ENCODE results near the gene MALRD1.

DNA sequence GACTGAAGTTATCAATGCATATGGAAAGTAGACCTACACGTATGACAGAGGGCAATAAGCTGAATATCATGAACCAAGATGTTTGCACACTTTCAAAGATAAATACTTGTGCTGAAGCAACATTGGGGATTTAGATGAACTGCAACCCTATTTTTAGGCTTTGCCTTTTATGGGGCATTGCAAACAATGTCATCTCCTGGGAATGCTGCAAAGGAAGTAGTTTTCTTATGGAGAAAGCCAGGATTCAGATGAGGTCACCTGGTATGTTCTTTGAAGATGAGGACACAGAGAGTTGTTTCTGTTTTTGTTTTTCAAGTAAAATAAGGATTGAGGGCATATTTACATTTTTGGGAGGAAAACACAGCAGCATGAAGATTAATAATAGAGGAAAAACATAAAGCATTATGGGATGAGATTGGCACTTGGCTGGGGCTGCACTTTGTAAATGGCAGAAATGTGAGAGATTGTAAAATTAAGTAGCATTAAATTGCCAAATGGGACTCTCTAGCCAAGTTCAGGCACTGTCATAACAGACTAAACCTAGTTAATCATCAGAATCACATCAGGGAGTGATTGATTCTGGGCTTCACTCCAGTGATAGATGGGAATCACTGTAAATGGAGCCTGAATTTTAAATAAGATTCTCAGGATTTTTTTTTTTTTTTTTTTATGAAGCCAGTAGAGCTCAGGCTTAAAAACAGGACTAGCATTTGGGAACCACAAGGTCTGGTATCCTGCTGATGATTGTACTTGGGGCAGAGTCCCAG lies 63.1 kb downstream of the MALRD1 start:
- TF ChIP-seq POLR2A (IDR thresholded peaks at IDR 0.05; ENCODE audit: low read depth), result no peak
- TF ChIP-seq, protein P1, sequence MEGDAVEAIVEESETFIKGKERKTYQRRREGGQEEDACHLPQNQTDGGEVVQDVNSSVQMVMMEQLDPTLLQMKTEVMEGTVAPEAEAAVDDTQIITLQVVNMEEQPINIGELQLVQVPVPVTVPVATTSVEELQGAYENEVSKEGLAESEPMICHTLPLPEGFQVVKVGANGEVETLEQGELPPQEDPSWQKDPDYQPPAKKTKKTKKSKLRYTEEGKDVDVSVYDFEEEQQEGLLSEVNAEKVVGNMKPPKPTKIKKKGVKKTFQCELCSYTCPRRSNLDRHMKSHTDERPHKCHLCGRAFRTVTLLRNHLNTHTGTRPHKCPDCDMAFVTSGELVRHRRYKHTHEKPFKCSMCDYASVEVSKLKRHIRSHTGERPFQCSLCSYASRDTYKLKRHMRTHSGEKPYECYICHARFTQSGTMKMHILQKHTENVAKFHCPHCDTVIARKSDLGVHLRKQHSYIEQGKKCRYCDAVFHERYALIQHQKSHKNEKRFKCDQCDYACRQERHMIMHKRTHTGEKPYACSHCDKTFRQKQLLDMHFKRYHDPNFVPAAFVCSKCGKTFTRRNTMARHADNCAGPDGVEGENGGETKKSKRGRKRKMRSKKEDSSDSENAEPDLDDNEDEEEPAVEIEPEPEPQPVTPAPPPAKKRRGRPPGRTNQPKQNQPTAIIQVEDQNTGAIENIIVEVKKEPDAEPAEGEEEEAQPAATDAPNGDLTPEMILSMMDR (IDR thresholded peaks at IDR 0.05), result no peak
- TF ChIP-seq POLR2AphosphoS5 (IDR thresholded peaks at IDR 0.05), result no peak
